ENCODE results near the gene PAEP. TPM values are rescaled to one million over a fixed set of nuclear protein-coding genes. Genes with fewer than 3 reads are reported as not detected.

The PAEP gene
- total and polyA plus RNA-seq, 12 donors, result not detected

DNA sequence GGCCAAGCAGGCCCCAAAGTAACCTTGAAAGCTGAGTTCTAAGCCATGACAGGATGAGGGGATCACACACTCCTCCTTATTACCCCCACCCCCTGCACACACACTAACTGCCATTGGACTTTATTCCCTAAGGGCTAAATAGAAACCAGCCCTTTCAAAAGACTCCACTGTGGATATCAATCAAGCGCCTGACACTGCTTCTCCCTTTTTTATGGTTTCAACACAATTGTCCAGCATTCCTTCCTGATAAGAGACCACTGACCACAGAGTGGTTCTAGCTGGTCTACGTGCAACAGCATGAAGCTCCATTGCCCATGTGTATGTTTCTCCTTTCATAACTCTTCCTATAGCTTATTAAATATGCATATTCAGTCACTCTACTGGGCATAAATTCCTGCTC is 34.7 kb downstream of the PAEP start:
- intact Hi-C loops (cut with DNase I), result no loop called here
- WGBS, 2 donors, result 75 to 77% methylated on average over 2 of the region's 2 CpGs
- Histone ChIP-seq H3K9me3 (peaks cover 0 to 15% (median 0%) of the 10 kb centered on the region in 11 donors), H3K27ac (no peak overlapping the region), H3K27me3 (peaks cover 4 to 29% (median 15%) of the 10 kb centered on the region in 7 donors), H3K36me3 (no peaks in the 10 kb centered on the region), H3K4me3 (no peak overlapping the region), H3K4me1 (no peaks in the 10 kb centered on the region)
- TF ChIP-seq, protein P1, sequence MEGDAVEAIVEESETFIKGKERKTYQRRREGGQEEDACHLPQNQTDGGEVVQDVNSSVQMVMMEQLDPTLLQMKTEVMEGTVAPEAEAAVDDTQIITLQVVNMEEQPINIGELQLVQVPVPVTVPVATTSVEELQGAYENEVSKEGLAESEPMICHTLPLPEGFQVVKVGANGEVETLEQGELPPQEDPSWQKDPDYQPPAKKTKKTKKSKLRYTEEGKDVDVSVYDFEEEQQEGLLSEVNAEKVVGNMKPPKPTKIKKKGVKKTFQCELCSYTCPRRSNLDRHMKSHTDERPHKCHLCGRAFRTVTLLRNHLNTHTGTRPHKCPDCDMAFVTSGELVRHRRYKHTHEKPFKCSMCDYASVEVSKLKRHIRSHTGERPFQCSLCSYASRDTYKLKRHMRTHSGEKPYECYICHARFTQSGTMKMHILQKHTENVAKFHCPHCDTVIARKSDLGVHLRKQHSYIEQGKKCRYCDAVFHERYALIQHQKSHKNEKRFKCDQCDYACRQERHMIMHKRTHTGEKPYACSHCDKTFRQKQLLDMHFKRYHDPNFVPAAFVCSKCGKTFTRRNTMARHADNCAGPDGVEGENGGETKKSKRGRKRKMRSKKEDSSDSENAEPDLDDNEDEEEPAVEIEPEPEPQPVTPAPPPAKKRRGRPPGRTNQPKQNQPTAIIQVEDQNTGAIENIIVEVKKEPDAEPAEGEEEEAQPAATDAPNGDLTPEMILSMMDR (IDR thresholded peaks at IDR 0.05), result no peak
- ATAC-seq, result no peak
- no peak for DNase-seq

DNA sequence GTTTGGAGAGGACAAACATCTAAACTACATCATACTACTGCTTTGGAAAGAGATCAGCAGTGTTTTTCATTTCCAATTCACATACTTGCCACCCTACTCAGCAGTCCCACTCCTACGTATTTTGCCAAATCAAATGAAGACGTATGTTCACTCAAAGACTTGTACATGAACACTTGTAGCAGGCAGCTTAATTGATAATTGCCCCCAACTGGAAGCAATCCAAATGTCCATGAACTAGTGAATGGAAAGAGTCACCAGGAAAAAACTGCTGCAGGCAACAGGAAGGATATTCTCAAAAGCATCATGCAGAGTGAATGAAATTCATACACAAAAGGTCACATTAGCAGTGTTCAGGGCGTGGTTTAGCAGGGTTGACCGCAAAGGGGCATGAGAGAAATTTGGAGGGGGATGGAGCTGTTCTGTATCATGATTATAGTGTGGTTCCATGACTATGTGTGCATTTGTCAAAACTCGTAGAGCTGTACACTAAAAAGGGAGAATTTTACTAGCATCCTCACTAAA is 38.8 kb downstream of the PAEP start:
- no peaks in the 10 kb centered on the region for H3K4me1 ChIP-seq
- H3K9me3 ChIP-seq, result peaks cover 0 to 4% (median 0%) of the 10 kb centered on the region in 11 donors
- H3K27me3 ChIP-seq, result peaks cover 0 to 39% (median 22%) of the 10 kb centered on the region in 7 donors
- DNase-seq, result no peak
- no peaks in the 10 kb centered on the region for H3K36me3 ChIP-seq
- H3K27ac ChIP-seq, result no peak overlapping the region
- 63 to 68% methylated on average over 5 of the region's 5 CpGs for WGBS, 2 donors
- H3K4me3 ChIP-seq, result no peak overlapping the region
- TF ChIP-seq, protein P1 (IDR thresholded peaks at IDR 0.05), result no peak
- no peak for ATAC-seq
- intact Hi-C loops (cut with DNase I), result loop anchor here in 6 of 10 donors (5.0 to 10.0 kb wide), 3 partner anchors 522 to 684 kb away; no protein-coding TSS in a partner anchor

DNA sequence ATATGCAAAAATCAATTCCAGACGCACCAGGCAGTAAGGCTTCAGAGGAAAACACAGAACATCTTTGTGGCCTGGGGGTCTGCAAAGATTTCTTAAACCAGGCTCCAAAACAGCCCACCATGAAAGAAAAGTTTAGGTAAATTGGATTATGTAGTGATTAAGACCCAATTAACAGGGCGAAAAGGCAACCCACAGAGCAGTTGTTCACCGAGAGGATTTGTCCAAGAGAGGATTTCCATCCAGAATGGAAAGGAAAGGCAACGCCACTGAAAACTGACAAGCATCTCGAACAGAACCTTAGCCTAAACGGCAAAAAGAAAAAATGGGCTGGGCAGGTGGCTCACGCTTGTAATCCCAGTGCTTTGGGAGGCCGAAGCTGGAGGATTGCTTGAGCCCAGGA is 40.4 kb downstream of the PAEP start:
- H3K9me3 ChIP-seq, result no peaks in the 10 kb centered on the region
- no peak for DNase-seq
- TF ChIP-seq, protein P1 (IDR thresholded peaks at IDR 0.05), result no peak
- intact Hi-C loops (cut with DNase I), result loop anchor here in 6 of 10 donors (5.0 to 10.0 kb wide), 3 partner anchors 520 to 683 kb away; no protein-coding TSS in a partner anchor
- peaks cover 0 to 37% (median 16%) of the 10 kb centered on the region in 7 donors for H3K27me3 ChIP-seq
- H3K4me3 ChIP-seq, result no peak overlapping the region
- H3K27ac ChIP-seq, result no peak overlapping the region
- no peaks in the 10 kb centered on the region for H3K36me3 ChIP-seq
- WGBS, 2 donors, result 86 to 88% methylated on average over 8 of the region's 8 CpGs
- no peaks in the 10 kb centered on the region for H3K4me1 ChIP-seq
- no peak for ATAC-seq

DNA sequence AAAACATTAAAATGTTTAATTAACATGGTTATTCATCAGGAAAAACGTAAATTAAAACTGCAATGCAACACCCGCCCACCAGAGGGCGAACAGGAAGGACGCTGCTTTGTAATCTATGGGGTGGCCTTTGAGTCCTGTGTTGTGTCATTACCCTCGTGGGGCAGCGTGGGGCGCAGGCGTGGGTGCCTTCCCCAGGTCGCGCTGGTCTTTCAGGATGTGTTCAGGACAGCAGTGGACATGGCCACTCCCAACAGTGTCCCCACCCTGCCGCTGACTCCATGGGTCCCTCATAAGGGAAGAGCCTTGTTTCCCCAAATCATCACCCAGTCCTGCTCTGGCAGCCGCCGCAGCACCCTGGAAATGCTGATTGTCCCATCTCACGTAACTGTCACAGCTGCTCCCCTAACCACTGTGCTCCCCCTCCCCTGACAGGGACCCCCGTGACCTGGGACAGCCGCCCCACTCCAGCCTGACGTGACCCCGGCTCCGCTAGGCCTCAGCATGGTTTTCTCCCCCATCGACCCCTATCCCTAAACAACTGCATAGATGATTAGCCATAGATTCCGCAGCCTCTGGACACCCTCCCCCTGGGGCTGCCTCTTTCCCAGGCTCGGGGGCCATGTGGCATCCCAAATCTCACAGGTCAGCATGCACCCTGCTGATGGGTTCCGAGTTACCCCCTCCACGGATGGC is 41.4 kb downstream of the PAEP start:
- WGBS, 2 donors, result 52 to 53% methylated on average over 24 of the region's 24 CpGs
- Histone ChIP-seq H3K27ac (no peak overlapping the region), H3K4me3 (no peak overlapping the region), H3K9me3 (no peaks in the 10 kb centered on the region), H3K27me3 (peaks cover 0 to 28% (median 11%) of the 10 kb centered on the region in 7 donors), H3K36me3 (no peaks in the 10 kb centered on the region), H3K4me1 (no peaks in the 10 kb centered on the region)
- ATAC-seq, result peak in 3 of 8 donors; percentile 34 to 42 (median 35)
- TF ChIP-seq, protein P1 (IDR thresholded peaks at IDR 0.05), result peak; percentile 66 to 80 (median 75)
- DNase-seq, result no peak
- intact Hi-C loops (cut with DNase I), result loop anchor here in 6 of 10 donors (5.0 to 10.0 kb wide), 3 partner anchors 519 to 682 kb away; no protein-coding TSS in a partner anchor
